GM12878 (cell line): ENCODE data around the gene CASQ1.

Experiments used
- ATF2 ChIP-seq: IDR thresholded peaks from 2 replicates; pipeline ENCODE4 v1.6.1; 2012; ENCODE audit warnings: low read length, inconsistent platforms
- ATF7 ChIP-seq: fragments of 450-650 bp; IDR thresholded peaks from 2 replicates; pipeline ENCODE4 v1.6.1; 2016; ENCODE audit warnings: low read depth, mild to moderate bottlenecking
- BHLHE40 ChIP-seq, 2 experiments: fragments of 450-650 bp in 1 of 2; IDR thresholded peaks; 2 replicates each; pipeline ENCODE4 v1.6.1; 2011 to 2017; ENCODE audit warnings: low read depth in 2 of 2, borderline replicate concordance in 1 of 2, improper control_type of control experiment in 1 of 2, low read length in 1 of 2, mild to moderate bottlenecking in 1 of 2
- CBX5 ChIP-seq: sonication (generic); IDR thresholded peaks from 2 replicates; pipeline ENCODE4 v1.6.1; 2016; ENCODE audit warnings: low read depth, moderate library complexity, mild to moderate bottlenecking, inconsistent platforms
- CTCF ChIP-seq, 3 experiments: IDR thresholded peaks in 2 of 3; conservative IDR thresholded peaks in 1 of 3; 2 replicates each; pipeline ENCODE4 v1.5.1; 2011; ENCODE audit warnings: low read depth in 3 of 3, low read length in 3 of 3, mild to moderate bottlenecking in 3 of 3, control low read depth in 2 of 3, moderate library complexity in 2 of 3, inconsistent platforms in 1 of 3, mixed read lengths in 1 of 3; ENCODE audit not compliant: control insufficient read depth in 2 of 3, insufficient read depth in 1 of 3; ENCODE audit errors: extremely low read depth in 1 of 3
- FOS ChIP-seq: IDR thresholded peaks from 3 replicates; pipeline ENCODE4 v1.6.1; 2011; ENCODE audit warnings: borderline replicate concordance; ENCODE audit not compliant: insufficient read length; ENCODE audit errors: extremely low read depth
- HDAC2 ChIP-seq: fragments of 200-600 bp; sonication (generic); IDR thresholded peaks from 2 replicates; pipeline ENCODE4 v1.6.1; 2017
- SMAD5 ChIP-seq: IDR thresholded peaks from 2 replicates; pipeline ENCODE4 v1.6.1; 2016; ENCODE audit warnings: antibody characterized with exemption, low read depth
- ZBTB40 ChIP-seq: fragments of 450-650 bp; IDR thresholded peaks from 2 replicates; pipeline ENCODE4 v1.6.1; 2016; ENCODE audit warnings: mild to moderate bottlenecking, moderate library complexity, borderline replicate concordance
- ZNF592 ChIP-seq: fragments of 450-650 bp; IDR thresholded peaks from 2 replicates; pipeline ENCODE4 v1.6.1; 2017; ENCODE audit warnings: mild to moderate bottlenecking, moderate library complexity
- ZZZ3 ChIP-seq: IDR thresholded peaks from 2 replicates; pipeline ENCODE4 v1.6.1; 2011; ENCODE audit warnings: low read depth; ENCODE audit not compliant: control insufficient read depth, insufficient read length

GRCh38 chr1:160178731-160179130 is 11.6 kb upstream of the CASQ1 start:
- no peak for TF ChIP-seq BHLHE40 (IDR thresholded peaks at IDR 0.05; ENCODE audit: borderline replicate concordance in 1 of 2, low read depth in 2 of 2, low read length in 1 of 2)
- TF ChIP-seq CTCF (IDR thresholded peaks at IDR 0.05 in 2 of 3, conservative IDR thresholded peaks at IDR 0.05 in 1 of 3; ENCODE audit: control insufficient read depth in 2 of 3, extremely low read depth in 1 of 3, insufficient read depth in 1 of 3, low read depth in 3 of 3, low read length in 3 of 3): no peak
- TF ChIP-seq CBX5: no peak
- TF ChIP-seq SMAD5: no peak
- TF ChIP-seq HDAC2: no peak
- TF ChIP-seq ATF2: no peak
- TF ChIP-seq ATF7: no peak
- TF ChIP-seq ZNF592: no peak
- no peak for TF ChIP-seq ZZZ3
- no peak for TF ChIP-seq ZBTB40
- no peak for TF ChIP-seq FOS
